NT2/D1 (cell line): ENCODE data around the gene CACNA1C.

Experiments used
- DNase-seq: peaks from one replicate; pipeline ENCODE4 v3.0.0-alpha.2; 2011; ENCODE audit warnings: low read depth, low spot score
- H3K27me3 ChIP-seq: 2 replicates; pipeline ENCODE4 v1.6.0; 2011; ENCODE audit warnings: mild to moderate bottlenecking; ENCODE audit not compliant: insufficient read length, insufficient read depth
- H3K36me3 ChIP-seq: 2 replicates; pipeline ENCODE4 v1.6.1; 2011; ENCODE audit warnings: mild to moderate bottlenecking, low read length, mixed read lengths; ENCODE audit not compliant: insufficient read depth, insufficient read length
- H3K4me1 ChIP-seq: 2 replicates; pipeline ENCODE4 v1.5.1; 2011; ENCODE audit not compliant: insufficient read depth, insufficient read length
- H3K4me3 ChIP-seq: 2 replicates; pipeline ENCODE4 v1.5.1; 2011; ENCODE audit warnings: low read depth; ENCODE audit not compliant: insufficient read length
- H3K9ac ChIP-seq: 2 replicates; pipeline ENCODE4 v1.6.0; 2011; ENCODE audit warnings: low read depth; ENCODE audit not compliant: insufficient read length
- H3K9me3 ChIP-seq: 2 replicates; pipeline ENCODE4 v1.5.1; 2011; ENCODE audit warnings: mild to moderate bottlenecking, low read length; ENCODE audit not compliant: insufficient read depth
- SUZ12 ChIP-seq: IDR thresholded peaks from 2 replicates; pipeline ENCODE4 v1.6.1; 2011; ENCODE audit not compliant: insufficient read length, insufficient read depth; ENCODE audit errors: extremely low read depth
- YY1 ChIP-seq: IDR thresholded peaks from 2 replicates; pipeline ENCODE4 v1.6.1; 2011; ENCODE audit not compliant: insufficient read length, insufficient read depth
- ZNF274 ChIP-seq: IDR thresholded peaks from 2 replicates; pipeline ENCODE4 v1.6.1; 2011; ENCODE audit warnings: mild to moderate bottlenecking, low read depth, low read length

Gene CACNA1C

GRCh38 chr12:2492236-2492635 is 439.4 kb downstream of the CACNA1C start:
- TF ChIP-seq SUZ12 = no peak
- TF ChIP-seq ZNF274 = no peak
- TF ChIP-seq YY1 = no peak
- no peak for DNase-seq
- Histone ChIP-seq H3K27me3 (no peaks in the 10 kb centered on the region), H3K4me1 (no peaks in the 10 kb centered on the region), H3K9me3 (no peaks in the 10 kb centered on the region), H3K9ac (no peak overlapping the region), H3K4me3 (no peak overlapping the region), H3K36me3 (no peaks in the 10 kb centered on the region)

GRCh38 chr12:2493086-2493485 is 440.3 kb downstream of the CACNA1C start:
- Histone ChIP-seq H3K9ac (no peak overlapping the region), H3K9me3 (no peaks in the 10 kb centered on the region), H3K27me3 (no peaks in the 10 kb centered on the region), H3K4me1 (no peaks in the 10 kb centered on the region), H3K4me3 (no peak overlapping the region), H3K36me3 (no peaks in the 10 kb centered on the region)
- DNase-seq = no peak
- TF ChIP-seq SUZ12 (no peak), YY1 (no peak), ZNF274 (no peak)

GRCh38 chr12:2494486-2495192 is 441.9 kb downstream of the CACNA1C start:
- H3K4me1 ChIP-seq = no peaks in the 10 kb centered on the region
- H3K9me3 ChIP-seq = no peaks in the 10 kb centered on the region
- H3K36me3 ChIP-seq = no peaks in the 10 kb centered on the region
- H3K9ac ChIP-seq = no peak overlapping the region
- no peaks in the 10 kb centered on the region for H3K27me3 ChIP-seq
- no peak for DNase-seq
- H3K4me3 ChIP-seq = no peak overlapping the region
- no peak for TF ChIP-seq SUZ12
- no peak for TF ChIP-seq YY1
- TF ChIP-seq ZNF274 = no peak

- Histone ChIP-seq H3K4me3 (no peak overlapping the region), H3K27me3 (no peaks in the 10 kb centered on the region), H3K9ac (no peak overlapping the region), H3K9me3 (no peaks in the 10 kb centered on the region), H3K4me1 (no peaks in the 10 kb centered on the region), H3K36me3 (no peaks in the 10 kb centered on the region)
- TF ChIP-seq ZNF274 (no peak), YY1 (no peak), SUZ12 (no peak)
- DNase-seq = no peak
These were observed 442.8 kb downstream of the CACNA1C start for GRCh38 chr12:2495417-2496112.

GRCh38 chr12:2498964-2499500 is 446.2 kb downstream of the CACNA1C start:
- no peak for DNase-seq
- no peaks in the 10 kb centered on the region for H3K27me3 ChIP-seq
- no peak overlapping the region for H3K4me3 ChIP-seq
- TF ChIP-seq SUZ12 (no peak), YY1 (no peak), ZNF274 (no peak)
- H3K36me3 ChIP-seq = no peaks in the 10 kb centered on the region
- H3K9me3 ChIP-seq = no peaks in the 10 kb centered on the region
- H3K4me1 ChIP-seq = no peaks in the 10 kb centered on the region
- H3K9ac ChIP-seq = no peak overlapping the region

- DNase-seq = no peak
- peaks cover 2% of the 10 kb centered on the region for H3K4me1 ChIP-seq
- no peaks in the 10 kb centered on the region for H3K36me3 ChIP-seq
- H3K27me3 ChIP-seq = no peaks in the 10 kb centered on the region
- no peak overlapping the region for H3K4me3 ChIP-seq
- no peak for TF ChIP-seq YY1
- TF ChIP-seq ZNF274 = no peak
- no peak for TF ChIP-seq SUZ12
- H3K9ac ChIP-seq = no peak overlapping the region
- no peaks in the 10 kb centered on the region for H3K9me3 ChIP-seq
These were observed 448.8 kb downstream of the CACNA1C start for GRCh38 chr12:2501464-2502191.

- Histone ChIP-seq H3K4me1 (peaks cover 11% of the 10 kb centered on the region), H3K9me3 (no peaks in the 10 kb centered on the region), H3K36me3 (no peaks in the 10 kb centered on the region), H3K9ac (no peak overlapping the region), H3K27me3 (no peaks in the 10 kb centered on the region), H3K4me3 (no peak overlapping the region)
- no peak for DNase-seq
- TF ChIP-seq SUZ12 = no peak
- TF ChIP-seq ZNF274 = no peak
- no peak for TF ChIP-seq YY1
These were observed 450.2 kb downstream of the CACNA1C start for GRCh38 chr12:2503036-2503435.
